A549 (cell line): Measurements from ENCODE around the gene ZFHX3.

ENCODE experiments used
- POLR2AphosphoS2 ChIP-seq: conservative IDR thresholded peaks from 2 replicates; pipeline ENCODE4 v1.6.1; 2012; ENCODE audit warnings: low read length, improper control_type of control experiment, inconsistent platforms
- TF ChIP-seq, protein P1 (sequence below): fragments of 200-600 bp; sonication (generic); IDR thresholded peaks from 2 replicates; pipeline ENCODE4 v1.6.1; 2016; ENCODE audit warnings: antibody characterized with exemption, mild to moderate bottlenecking, moderate library complexity

DNA sequence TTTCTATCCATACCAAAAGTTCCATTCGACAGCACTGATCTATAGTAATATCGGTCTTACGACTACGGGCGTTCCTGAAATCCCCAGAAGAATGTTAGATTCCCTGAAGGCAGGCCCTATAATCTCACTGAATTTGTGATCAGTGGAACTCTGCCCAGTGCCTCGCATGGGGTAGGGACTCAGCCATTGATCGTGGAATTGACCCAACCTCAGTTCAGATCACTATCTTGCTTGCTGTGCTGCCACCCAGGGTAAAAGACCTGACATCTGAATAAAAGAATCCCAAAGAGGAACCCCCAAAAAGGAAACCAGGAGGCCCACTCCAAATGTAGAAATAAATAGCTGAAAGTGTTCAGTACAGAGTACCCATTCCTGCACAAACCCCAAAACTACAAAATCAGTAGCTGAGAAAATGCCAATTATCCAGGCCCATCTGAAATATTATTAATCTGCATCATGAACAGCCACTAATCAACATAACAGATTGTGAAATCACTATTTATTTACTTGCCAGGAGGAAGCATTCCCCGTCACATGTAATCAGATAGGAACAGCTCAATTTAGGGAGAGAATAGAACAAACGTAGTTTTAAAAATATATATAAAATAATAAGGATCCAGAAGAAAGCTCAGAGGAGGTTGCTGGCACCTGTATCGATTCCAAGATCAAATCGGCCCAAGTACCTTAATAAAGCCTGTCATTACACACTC lies 221.9 kb downstream of the ZFHX3 start:
- TF ChIP-seq POLR2AphosphoS2, result no peak
- TF ChIP-seq, protein P1, sequence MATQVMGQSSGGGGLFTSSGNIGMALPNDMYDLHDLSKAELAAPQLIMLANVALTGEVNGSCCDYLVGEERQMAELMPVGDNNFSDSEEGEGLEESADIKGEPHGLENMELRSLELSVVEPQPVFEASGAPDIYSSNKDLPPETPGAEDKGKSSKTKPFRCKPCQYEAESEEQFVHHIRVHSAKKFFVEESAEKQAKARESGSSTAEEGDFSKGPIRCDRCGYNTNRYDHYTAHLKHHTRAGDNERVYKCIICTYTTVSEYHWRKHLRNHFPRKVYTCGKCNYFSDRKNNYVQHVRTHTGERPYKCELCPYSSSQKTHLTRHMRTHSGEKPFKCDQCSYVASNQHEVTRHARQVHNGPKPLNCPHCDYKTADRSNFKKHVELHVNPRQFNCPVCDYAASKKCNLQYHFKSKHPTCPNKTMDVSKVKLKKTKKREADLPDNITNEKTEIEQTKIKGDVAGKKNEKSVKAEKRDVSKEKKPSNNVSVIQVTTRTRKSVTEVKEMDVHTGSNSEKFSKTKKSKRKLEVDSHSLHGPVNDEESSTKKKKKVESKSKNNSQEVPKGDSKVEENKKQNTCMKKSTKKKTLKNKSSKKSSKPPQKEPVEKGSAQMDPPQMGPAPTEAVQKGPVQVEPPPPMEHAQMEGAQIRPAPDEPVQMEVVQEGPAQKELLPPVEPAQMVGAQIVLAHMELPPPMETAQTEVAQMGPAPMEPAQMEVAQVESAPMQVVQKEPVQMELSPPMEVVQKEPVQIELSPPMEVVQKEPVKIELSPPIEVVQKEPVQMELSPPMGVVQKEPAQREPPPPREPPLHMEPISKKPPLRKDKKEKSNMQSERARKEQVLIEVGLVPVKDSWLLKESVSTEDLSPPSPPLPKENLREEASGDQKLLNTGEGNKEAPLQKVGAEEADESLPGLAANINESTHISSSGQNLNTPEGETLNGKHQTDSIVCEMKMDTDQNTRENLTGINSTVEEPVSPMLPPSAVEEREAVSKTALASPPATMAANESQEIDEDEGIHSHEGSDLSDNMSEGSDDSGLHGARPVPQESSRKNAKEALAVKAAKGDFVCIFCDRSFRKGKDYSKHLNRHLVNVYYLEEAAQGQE, result no peak
